ENCODE data around the gene MYO1G. TPM values are rescaled to one million over a fixed set of nuclear protein-coding genes. Genes with fewer than 3 reads are reported as not detected.

The MYO1G gene
- total and polyA plus RNA-seq, 4 donors: 0.56 to 3.9 (median 2.1) TPM

DNA sequence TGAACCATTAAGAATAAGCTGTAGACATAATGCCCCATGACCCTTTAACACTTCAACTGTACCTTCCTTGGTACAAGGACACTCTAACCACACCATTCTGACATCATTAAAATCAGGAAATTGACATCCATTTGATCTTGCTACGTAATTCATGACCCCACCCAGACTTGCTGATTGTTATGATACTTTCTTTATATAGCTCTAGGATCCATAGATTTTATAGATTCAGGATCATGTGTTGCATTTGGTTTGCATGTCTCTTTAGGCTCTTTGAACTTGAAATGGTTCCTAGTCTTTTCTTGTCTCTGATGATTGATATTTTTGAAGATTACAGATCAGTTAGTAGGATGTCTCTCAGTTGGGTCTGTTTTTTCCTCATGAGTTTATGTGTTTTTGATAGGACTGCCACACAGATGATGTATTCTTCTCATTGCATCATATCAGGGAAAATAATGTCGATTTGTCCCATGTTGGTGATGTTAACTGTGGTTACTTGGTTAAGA, 34.7 kb upstream of the MYO1G start:
- Histone ChIP-seq H3K4me1 (ENCODE audit: control insufficient read depth in 4 of 4, insufficient read depth in 4 of 4, low read length in 3 of 4) (peaks cover 8 to 11% (median 9%) of the 10 kb centered on the region in 4 donors), H3K9ac (ENCODE audit: low read depth in 1 of 2, low read length in 2 of 2) (no peak overlapping the region), H3K9me3 (ENCODE audit: control insufficient read depth in 4 of 4, low read length in 3 of 4) (no peaks in the 10 kb centered on the region), H3K4me3 (ENCODE audit: low read depth in 1 of 3, low read length in 3 of 3) (no peak overlapping the region), H3K27me3 (ENCODE audit: control insufficient read depth in 4 of 4, insufficient read depth in 4 of 4, low read length in 3 of 4) (no peaks in the 10 kb centered on the region), H3K27ac (ENCODE audit: low read depth in 1 of 2, low read length in 2 of 2) (no peak overlapping the region), H3K36me3 (ENCODE audit: control insufficient read depth in 4 of 4, insufficient read depth in 3 of 4, low read depth in 1 of 4, low read length in 3 of 4) (peaks cover 0 to 7% (median 4%) of the 10 kb centered on the region in 4 donors)
- no peak for TF ChIP-seq GABPA (IDR thresholded peaks at IDR 0.05 in 1 of 2, conservative IDR thresholded peaks at IDR 0.05 in 1 of 2)
- 86% methylated on average over 2 of the region's 2 CpGs for WGBS
- no peak for DNase-seq (ENCODE audit: low spot score)

DNA sequence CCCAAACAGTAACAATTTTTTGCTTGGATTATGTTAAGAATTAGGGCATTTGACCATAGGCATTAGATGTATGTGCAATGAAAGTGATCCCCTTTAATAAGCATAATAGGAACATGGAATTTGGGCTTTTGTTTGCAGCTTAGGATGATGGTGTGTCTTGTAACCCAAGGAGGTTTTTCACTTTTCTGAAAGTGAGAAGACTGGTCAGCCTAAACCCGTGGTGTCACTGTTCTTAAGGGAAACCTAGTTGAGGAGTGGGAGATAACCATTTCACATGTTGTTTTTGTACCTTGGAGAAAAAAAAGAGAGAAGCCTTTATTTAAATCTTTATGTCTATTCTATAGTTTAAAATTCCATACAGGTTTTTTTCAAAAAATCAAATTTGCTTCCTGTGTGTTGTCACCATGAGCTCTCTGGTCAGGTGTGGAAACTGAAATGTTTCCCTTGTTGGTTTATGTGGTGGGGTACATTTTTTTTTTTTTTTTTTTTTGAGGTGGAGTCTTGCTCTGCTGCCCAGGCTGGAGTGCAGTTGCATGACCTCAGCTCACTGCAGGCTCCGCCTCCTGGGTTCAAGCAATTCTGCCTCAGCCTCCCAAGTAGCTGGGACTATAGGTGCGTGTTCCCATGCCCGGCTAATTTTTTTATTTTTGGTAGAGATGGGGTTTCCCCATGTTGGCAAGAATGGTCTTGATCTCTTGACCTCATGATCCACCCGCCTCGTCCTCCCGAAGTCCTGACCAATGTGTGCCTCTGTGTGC, 28.9 kb upstream of the MYO1G start:
- no peaks in the 10 kb centered on the region for H3K9me3 ChIP-seq (ENCODE audit: control insufficient read depth in 4 of 4, low read length in 3 of 4)
- WGBS: 96% methylated on average over 7 of the region's 7 CpGs
- DNase-seq (ENCODE audit: low spot score): no peak
- H3K9ac ChIP-seq (ENCODE audit: low read depth in 1 of 2, low read length in 2 of 2): no peak overlapping the region
- no peaks in the 10 kb centered on the region for H3K27me3 ChIP-seq (ENCODE audit: control insufficient read depth in 4 of 4, insufficient read depth in 4 of 4, low read length in 3 of 4)
- peaks cover 0 to 8% (median 2%) of the 10 kb centered on the region in 4 donors for H3K36me3 ChIP-seq (ENCODE audit: control insufficient read depth in 4 of 4, insufficient read depth in 3 of 4, low read depth in 1 of 4, low read length in 3 of 4)
- H3K4me1 ChIP-seq (ENCODE audit: control insufficient read depth in 4 of 4, insufficient read depth in 4 of 4, low read length in 3 of 4): peaks cover 0 to 4% (median 0%) of the 10 kb centered on the region in 4 donors
- no peak overlapping the region for H3K27ac ChIP-seq (ENCODE audit: low read depth in 1 of 2, low read length in 2 of 2)
- H3K4me3 ChIP-seq (ENCODE audit: low read depth in 1 of 3, low read length in 3 of 3): no peak overlapping the region
- TF ChIP-seq NR2F2 (IDR thresholded peaks at IDR 0.05) (no peak), FOXA2 (IDR thresholded peaks at IDR 0.05) (no peak), GABPA (IDR thresholded peaks at IDR 0.05 in 1 of 2, conservative IDR thresholded peaks at IDR 0.05 in 1 of 2) (no peak), RAD21 (IDR thresholded peaks at IDR 0.05) (no peak), FOXA1 (IDR thresholded peaks at IDR 0.05) (no peak), EGR1 (IDR thresholded peaks at IDR 0.05; ENCODE audit: low read depth in 2 of 2) (no peak), JUND (IDR thresholded peaks at IDR 0.05) (no peak), RXRA (IDR thresholded peaks at IDR 0.05) (no peak), SP1 (IDR thresholded peaks at IDR 0.05) (no peak), TAF1 (conservative IDR thresholded peaks at IDR 0.05) (no peak), HNF4A (conservative IDR thresholded peaks at IDR 0.05) (no peak), YY1 (IDR thresholded peaks at IDR 0.05) (no peak)
- TF ChIP-seq, protein P1, sequence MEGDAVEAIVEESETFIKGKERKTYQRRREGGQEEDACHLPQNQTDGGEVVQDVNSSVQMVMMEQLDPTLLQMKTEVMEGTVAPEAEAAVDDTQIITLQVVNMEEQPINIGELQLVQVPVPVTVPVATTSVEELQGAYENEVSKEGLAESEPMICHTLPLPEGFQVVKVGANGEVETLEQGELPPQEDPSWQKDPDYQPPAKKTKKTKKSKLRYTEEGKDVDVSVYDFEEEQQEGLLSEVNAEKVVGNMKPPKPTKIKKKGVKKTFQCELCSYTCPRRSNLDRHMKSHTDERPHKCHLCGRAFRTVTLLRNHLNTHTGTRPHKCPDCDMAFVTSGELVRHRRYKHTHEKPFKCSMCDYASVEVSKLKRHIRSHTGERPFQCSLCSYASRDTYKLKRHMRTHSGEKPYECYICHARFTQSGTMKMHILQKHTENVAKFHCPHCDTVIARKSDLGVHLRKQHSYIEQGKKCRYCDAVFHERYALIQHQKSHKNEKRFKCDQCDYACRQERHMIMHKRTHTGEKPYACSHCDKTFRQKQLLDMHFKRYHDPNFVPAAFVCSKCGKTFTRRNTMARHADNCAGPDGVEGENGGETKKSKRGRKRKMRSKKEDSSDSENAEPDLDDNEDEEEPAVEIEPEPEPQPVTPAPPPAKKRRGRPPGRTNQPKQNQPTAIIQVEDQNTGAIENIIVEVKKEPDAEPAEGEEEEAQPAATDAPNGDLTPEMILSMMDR (IDR thresholded peaks at IDR 0.05; ENCODE audit: low read depth, low read length, missing input control): no peak
- TF ChIP-seq, protein P2, sequence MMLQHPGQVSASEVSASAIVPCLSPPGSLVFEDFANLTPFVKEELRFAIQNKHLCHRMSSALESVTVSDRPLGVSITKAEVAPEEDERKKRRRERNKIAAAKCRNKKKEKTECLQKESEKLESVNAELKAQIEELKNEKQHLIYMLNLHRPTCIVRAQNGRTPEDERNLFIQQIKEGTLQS (IDR thresholded peaks at IDR 0.05): no peak
- TF ChIP-seq, protein P3, sequence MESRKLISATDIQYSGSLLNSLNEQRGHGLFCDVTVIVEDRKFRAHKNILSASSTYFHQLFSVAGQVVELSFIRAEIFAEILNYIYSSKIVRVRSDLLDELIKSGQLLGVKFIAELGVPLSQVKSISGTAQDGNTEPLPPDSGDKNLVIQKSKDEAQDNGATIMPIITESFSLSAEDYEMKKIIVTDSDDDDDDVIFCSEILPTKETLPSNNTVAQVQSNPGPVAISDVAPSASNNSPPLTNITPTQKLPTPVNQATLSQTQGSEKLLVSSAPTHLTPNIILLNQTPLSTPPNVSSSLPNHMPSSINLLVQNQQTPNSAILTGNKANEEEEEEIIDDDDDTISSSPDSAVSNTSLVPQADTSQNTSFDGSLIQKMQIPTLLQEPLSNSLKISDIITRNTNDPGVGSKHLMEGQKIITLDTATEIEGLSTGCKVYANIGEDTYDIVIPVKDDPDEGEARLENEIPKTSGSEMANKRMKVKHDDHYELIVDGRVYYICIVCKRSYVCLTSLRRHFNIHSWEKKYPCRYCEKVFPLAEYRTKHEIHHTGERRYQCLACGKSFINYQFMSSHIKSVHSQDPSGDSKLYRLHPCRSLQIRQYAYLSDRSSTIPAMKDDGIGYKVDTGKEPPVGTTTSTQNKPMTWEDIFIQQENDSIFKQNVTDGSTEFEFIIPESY (IDR thresholded peaks at IDR 0.05): no peak
- TF ChIP-seq, protein P4, sequence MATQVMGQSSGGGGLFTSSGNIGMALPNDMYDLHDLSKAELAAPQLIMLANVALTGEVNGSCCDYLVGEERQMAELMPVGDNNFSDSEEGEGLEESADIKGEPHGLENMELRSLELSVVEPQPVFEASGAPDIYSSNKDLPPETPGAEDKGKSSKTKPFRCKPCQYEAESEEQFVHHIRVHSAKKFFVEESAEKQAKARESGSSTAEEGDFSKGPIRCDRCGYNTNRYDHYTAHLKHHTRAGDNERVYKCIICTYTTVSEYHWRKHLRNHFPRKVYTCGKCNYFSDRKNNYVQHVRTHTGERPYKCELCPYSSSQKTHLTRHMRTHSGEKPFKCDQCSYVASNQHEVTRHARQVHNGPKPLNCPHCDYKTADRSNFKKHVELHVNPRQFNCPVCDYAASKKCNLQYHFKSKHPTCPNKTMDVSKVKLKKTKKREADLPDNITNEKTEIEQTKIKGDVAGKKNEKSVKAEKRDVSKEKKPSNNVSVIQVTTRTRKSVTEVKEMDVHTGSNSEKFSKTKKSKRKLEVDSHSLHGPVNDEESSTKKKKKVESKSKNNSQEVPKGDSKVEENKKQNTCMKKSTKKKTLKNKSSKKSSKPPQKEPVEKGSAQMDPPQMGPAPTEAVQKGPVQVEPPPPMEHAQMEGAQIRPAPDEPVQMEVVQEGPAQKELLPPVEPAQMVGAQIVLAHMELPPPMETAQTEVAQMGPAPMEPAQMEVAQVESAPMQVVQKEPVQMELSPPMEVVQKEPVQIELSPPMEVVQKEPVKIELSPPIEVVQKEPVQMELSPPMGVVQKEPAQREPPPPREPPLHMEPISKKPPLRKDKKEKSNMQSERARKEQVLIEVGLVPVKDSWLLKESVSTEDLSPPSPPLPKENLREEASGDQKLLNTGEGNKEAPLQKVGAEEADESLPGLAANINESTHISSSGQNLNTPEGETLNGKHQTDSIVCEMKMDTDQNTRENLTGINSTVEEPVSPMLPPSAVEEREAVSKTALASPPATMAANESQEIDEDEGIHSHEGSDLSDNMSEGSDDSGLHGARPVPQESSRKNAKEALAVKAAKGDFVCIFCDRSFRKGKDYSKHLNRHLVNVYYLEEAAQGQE (IDR thresholded peaks at IDR 0.05): no peak

Data from liver (tissue), 9 donors.